ENCODE measurements around the gene LIPJ. TPM values are rescaled to one million over a fixed set of nuclear protein-coding genes. Genes with fewer than 3 reads are reported as not detected.

Gene LIPJ
- total and polyA plus RNA-seq, 4 donors, result 0.87 TPM; not detected in 3

GRCh38 chr10:88647061-88647615 is 60.6 kb downstream of the LIPJ start:
- DNase-seq (no peak), ATAC-seq (ENCODE audit: low FRiP score) (no peak)
- no peaks in the 10 kb centered on the region for H3K36me3 ChIP-seq (ENCODE audit: control insufficient read depth in 1 of 2, insufficient read depth in 2 of 2, low read length in 1 of 2)
- H3K9me3 ChIP-seq (ENCODE audit: control insufficient read depth, low read length), result no peaks in the 10 kb centered on the region
- H3K4me3 ChIP-seq (ENCODE audit: low read length in 2 of 2), result no peak overlapping the region
- H3K27ac ChIP-seq (ENCODE audit: low read depth in 1 of 2, low read length in 2 of 2), result no peak overlapping the region
- no peaks in the 10 kb centered on the region for H3K27me3 ChIP-seq (ENCODE audit: control insufficient read depth in 1 of 2, insufficient read depth in 2 of 2, low read length in 1 of 2)
- intact Hi-C loops (cut with DNase I), result no loop called here
- H3K4me1 ChIP-seq (ENCODE audit: control insufficient read depth in 1 of 2, insufficient read depth in 2 of 2, low read length in 2 of 2), result no peaks in the 10 kb centered on the region
- 63 to 67% methylated on average over 2 of the region's 2 CpGs for WGBS, 2 donors

DNA sequence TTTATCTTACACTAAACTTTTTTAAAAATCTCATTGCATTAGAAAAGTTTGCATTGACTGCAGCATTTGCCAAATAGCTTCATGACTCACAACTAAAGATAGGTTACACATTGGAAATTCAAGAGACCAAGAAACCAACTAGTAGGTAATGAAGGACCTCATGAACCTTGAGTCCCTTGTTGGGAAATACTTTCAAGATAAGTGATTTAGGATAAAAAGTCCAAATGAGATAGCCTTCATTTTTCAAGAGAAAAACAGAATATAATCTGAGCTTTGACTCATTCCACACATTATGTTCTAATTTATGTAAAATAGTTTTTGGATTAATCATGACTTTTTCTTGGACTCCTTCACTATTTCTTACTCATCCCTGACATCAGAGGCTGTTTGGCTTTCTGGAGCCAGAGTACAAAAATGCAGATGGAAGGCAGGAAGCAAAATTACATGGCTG is 64.6 kb downstream of the LIPJ start:
- H3K27ac ChIP-seq (ENCODE audit: low read depth in 1 of 2, low read length in 2 of 2), result no peak overlapping the region
- no peaks in the 10 kb centered on the region for H3K9me3 ChIP-seq (ENCODE audit: control insufficient read depth, low read length)
- DNase-seq, result no peak
- no peak for ATAC-seq (ENCODE audit: low FRiP score)
- no peaks in the 10 kb centered on the region for H3K27me3 ChIP-seq (ENCODE audit: control insufficient read depth in 1 of 2, insufficient read depth in 2 of 2, low read length in 1 of 2)
- intact Hi-C loops (cut with DNase I), result no loop called here
- H3K36me3 ChIP-seq (ENCODE audit: control insufficient read depth in 1 of 2, insufficient read depth in 2 of 2, low read length in 1 of 2), result no peaks in the 10 kb centered on the region
- H3K4me1 ChIP-seq (ENCODE audit: control insufficient read depth in 1 of 2, insufficient read depth in 2 of 2, low read length in 2 of 2), result no peaks in the 10 kb centered on the region
- H3K4me3 ChIP-seq (ENCODE audit: low read length in 2 of 2), result no peak overlapping the region

GRCh38 chr10:88652616-88653015 is 66.1 kb downstream of the LIPJ start:
- 87 to 95% methylated on average over 2 of the region's 2 CpGs for WGBS, 2 donors
- no peaks in the 10 kb centered on the region for H3K27me3 ChIP-seq (ENCODE audit: control insufficient read depth in 1 of 2, insufficient read depth in 2 of 2, low read length in 1 of 2)
- no peak for DNase-seq
- no peak for ATAC-seq (ENCODE audit: low FRiP score)
- H3K4me1 ChIP-seq (ENCODE audit: control insufficient read depth in 1 of 2, insufficient read depth in 2 of 2, low read length in 2 of 2), result no peaks in the 10 kb centered on the region
- no peak overlapping the region for H3K4me3 ChIP-seq (ENCODE audit: low read length in 2 of 2)
- H3K27ac ChIP-seq (ENCODE audit: low read depth in 1 of 2, low read length in 2 of 2), result no peak overlapping the region
- no peaks in the 10 kb centered on the region for H3K36me3 ChIP-seq (ENCODE audit: control insufficient read depth in 1 of 2, insufficient read depth in 2 of 2, low read length in 1 of 2)
- intact Hi-C loops (cut with DNase I), result no loop called here
- H3K9me3 ChIP-seq (ENCODE audit: control insufficient read depth, low read length), result no peaks in the 10 kb centered on the region

Other genes starting within 250 kb of the LIPJ start
- gene RNLS, start 3.4 kb upstream of the LIPJ start, total RNA-seq, result 1 to 10 TPM; 6.1 to 9.4 TPM
- 1 to 10 TPM; 9.6 to 9.7 TPM for gene RNLS, start 3.4 kb upstream of the LIPJ start, polyA plus RNA-seq
- gene LIPF, start 77.7 kb downstream of the LIPJ start, total RNA-seq, result not detected
- gene LIPF, start 77.7 kb downstream of the LIPJ start, polyA plus RNA-seq, result 1 to 10 TPM; 2.8 to 6.1 TPM
- not detected for gene LIPK, start 119.5 kb downstream of the LIPJ start, total RNA-seq
- gene LIPK, start 119.5 kb downstream of the LIPJ start, polyA plus RNA-seq, result not detected
- under 1 TPM in 1 of 2 donors, not detected in 1; 0.58 TPM for gene LIPN, start 173.3 kb downstream of the LIPJ start, total RNA-seq
- under 1 TPM in 1 of 2 donors, not detected in 1; 0.43 TPM for gene LIPN, start 173.3 kb downstream of the LIPJ start, polyA plus RNA-seq
- gene LIPM, start 216.0 kb downstream of the LIPJ start, total RNA-seq, result not detected
- not detected for gene LIPM, start 216.0 kb downstream of the LIPJ start, polyA plus RNA-seq